ENCODE measurements around the gene PPAT. TPM values are rescaled to one million over a fixed set of nuclear protein-coding genes. Genes with fewer than 3 reads are reported as not detected.

Gene PPAT
- total RNA-seq, 1 donor from 2014 or later: 19.4 TPM

- no peak for DNase-seq (ENCODE audit: low read depth)
- TF ChIP-seq CTCF (conservative IDR thresholded peaks at IDR 0.05; ENCODE audit: low read depth, low read length): no peak
- H3K4me3 ChIP-seq (ENCODE audit: low read depth, low read length): no peak overlapping the region
These were observed 11.2 kb downstream of the PPAT start for GRCh38 chr4:56424176-56424575.

- no peak overlapping the region for H3K4me3 ChIP-seq (ENCODE audit: low read depth, low read length)
- no peak for TF ChIP-seq CTCF (conservative IDR thresholded peaks at IDR 0.05; ENCODE audit: low read depth, low read length)
- no peak for DNase-seq (ENCODE audit: low read depth)
These were observed 18.0 kb downstream of the PPAT start for GRCh38 chr4:56417396-56417795.

- DNase-seq (ENCODE audit: low read depth): no peak
- TF ChIP-seq CTCF (conservative IDR thresholded peaks at IDR 0.05; ENCODE audit: low read depth, low read length): no peak
- H3K4me3 ChIP-seq (ENCODE audit: low read depth, low read length): no peak overlapping the region
These were observed 19.1 kb downstream of the PPAT start for GRCh38 chr4:56416349-56416748.

GRCh38 chr4:56414135-56414670, 21.2 kb downstream of the PPAT start:
- H3K4me3 ChIP-seq (ENCODE audit: low read depth, low read length): peak overlapping the region; percentile 15
- no peak for TF ChIP-seq CTCF (conservative IDR thresholded peaks at IDR 0.05; ENCODE audit: low read depth, low read length)
- no peak for DNase-seq (ENCODE audit: low read depth)

- H3K4me3 ChIP-seq (ENCODE audit: low read depth, low read length): peak overlapping the region; percentile 50
- DNase-seq (ENCODE audit: low read depth): peak; percentile 97
- TF ChIP-seq CTCF (conservative IDR thresholded peaks at IDR 0.05; ENCODE audit: low read depth, low read length): no peak
These were observed 25.0 kb downstream of the PPAT start for GRCh38 chr4:56410247-56411062.

GRCh38 chr4:56409511-56410090, 25.8 kb downstream of the PPAT start:
- no peak for TF ChIP-seq CTCF (conservative IDR thresholded peaks at IDR 0.05; ENCODE audit: low read depth, low read length)
- H3K4me3 ChIP-seq (ENCODE audit: low read depth, low read length): no peak overlapping the region
- no peak for DNase-seq (ENCODE audit: low read depth)
